ENCODE measurements around the gene CHD9NB. TPM values are rescaled to one million over a fixed set of nuclear protein-coding genes. Genes with fewer than 3 reads are reported as not detected.

The CHD9NB gene
- total RNA-seq, 1 donor from 2014 or later: 0.77 TPM

- intact Hi-C loops (cut with micrococcal nuclease): no loop called here
- TF ChIP-seq, protein P1, sequence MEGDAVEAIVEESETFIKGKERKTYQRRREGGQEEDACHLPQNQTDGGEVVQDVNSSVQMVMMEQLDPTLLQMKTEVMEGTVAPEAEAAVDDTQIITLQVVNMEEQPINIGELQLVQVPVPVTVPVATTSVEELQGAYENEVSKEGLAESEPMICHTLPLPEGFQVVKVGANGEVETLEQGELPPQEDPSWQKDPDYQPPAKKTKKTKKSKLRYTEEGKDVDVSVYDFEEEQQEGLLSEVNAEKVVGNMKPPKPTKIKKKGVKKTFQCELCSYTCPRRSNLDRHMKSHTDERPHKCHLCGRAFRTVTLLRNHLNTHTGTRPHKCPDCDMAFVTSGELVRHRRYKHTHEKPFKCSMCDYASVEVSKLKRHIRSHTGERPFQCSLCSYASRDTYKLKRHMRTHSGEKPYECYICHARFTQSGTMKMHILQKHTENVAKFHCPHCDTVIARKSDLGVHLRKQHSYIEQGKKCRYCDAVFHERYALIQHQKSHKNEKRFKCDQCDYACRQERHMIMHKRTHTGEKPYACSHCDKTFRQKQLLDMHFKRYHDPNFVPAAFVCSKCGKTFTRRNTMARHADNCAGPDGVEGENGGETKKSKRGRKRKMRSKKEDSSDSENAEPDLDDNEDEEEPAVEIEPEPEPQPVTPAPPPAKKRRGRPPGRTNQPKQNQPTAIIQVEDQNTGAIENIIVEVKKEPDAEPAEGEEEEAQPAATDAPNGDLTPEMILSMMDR (IDR thresholded peaks at IDR 0.05; ENCODE audit: borderline replicate concordance): peak; percentile 65
- no peaks in the 10 kb centered on the region for H3K4me1 ChIP-seq
- H3K27ac ChIP-seq (replicated peaks): no peak overlapping the region
- H3K36me3 ChIP-seq: no peaks in the 10 kb centered on the region
- no peaks in the 10 kb centered on the region for H3K27me3 ChIP-seq (ENCODE audit: low read depth)
- H3K9me3 ChIP-seq (replicated peaks): no peaks in the 10 kb centered on the region
- no peak for DNase-seq
- no peak overlapping the region for H3K4me3 ChIP-seq
Observed at GRCh38 chr16:53022374-53022773, 30.3 kb downstream of the CHD9NB start.

DNA sequence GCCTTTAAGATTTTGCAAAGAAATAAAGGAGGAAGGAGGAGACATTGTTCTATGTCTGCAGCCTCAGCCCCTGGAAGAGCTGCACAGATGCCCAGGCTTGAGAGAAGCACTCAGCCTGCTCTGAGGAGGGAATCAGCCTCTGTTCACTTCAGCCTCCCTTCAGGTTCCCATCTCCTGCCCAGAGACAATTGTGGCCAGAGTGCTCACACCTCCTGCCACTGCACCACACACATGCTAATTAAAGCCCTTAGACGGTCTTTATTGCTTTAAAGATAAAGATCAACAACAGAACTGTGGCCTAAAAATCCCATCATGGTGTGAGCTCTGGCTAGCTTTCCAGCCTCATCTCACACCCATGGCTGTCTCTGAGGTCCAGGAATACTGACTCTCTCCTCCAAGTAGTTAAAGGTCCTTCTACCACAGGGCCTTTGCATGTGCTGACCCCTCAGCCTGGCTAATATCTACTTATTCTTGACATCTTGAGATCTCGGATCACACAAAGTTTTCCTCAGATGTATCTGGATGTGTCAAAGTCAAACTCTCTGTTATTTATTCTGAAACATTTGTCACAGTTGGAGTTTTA lies 33.8 kb downstream of the CHD9NB start:
- intact Hi-C loops (cut with micrococcal nuclease): no loop called here
- Histone ChIP-seq H3K4me1 (no peaks in the 10 kb centered on the region), H3K36me3 (no peaks in the 10 kb centered on the region), H3K9me3 (replicated peaks) (no peaks in the 10 kb centered on the region), H3K27ac (replicated peaks) (no peak overlapping the region), H3K4me3 (no peak overlapping the region), H3K27me3 (ENCODE audit: low read depth) (peaks cover 10% of the 10 kb centered on the region)
- DNase-seq: no peak
- TF ChIP-seq, protein P1 (IDR thresholded peaks at IDR 0.05; ENCODE audit: borderline replicate concordance): no peak

- Histone ChIP-seq H3K4me1 (no peaks in the 10 kb centered on the region), H3K27me3 (ENCODE audit: low read depth) (peaks cover 32% of the 10 kb centered on the region), H3K4me3 (no peak overlapping the region), H3K36me3 (no peaks in the 10 kb centered on the region), H3K27ac (replicated peaks) (no peak overlapping the region), H3K9me3 (replicated peaks) (no peaks in the 10 kb centered on the region)
- TF ChIP-seq, protein P1 (IDR thresholded peaks at IDR 0.05; ENCODE audit: borderline replicate concordance): no peak
- intact Hi-C loops (cut with micrococcal nuclease): no loop called here
- DNase-seq: no peak
Observed at GRCh38 chr16:53014287-53014686, 38.4 kb downstream of the CHD9NB start.

GRCh38 chr16:53007095-53007494 lies 45.6 kb downstream of the CHD9NB start:
- H3K27me3 ChIP-seq (ENCODE audit: low read depth): peaks cover 21% of the 10 kb centered on the region
- H3K36me3 ChIP-seq: no peaks in the 10 kb centered on the region
- peaks cover 5% of the 10 kb centered on the region for H3K9me3 ChIP-seq (replicated peaks)
- TF ChIP-seq, protein P1 (IDR thresholded peaks at IDR 0.05; ENCODE audit: borderline replicate concordance): no peak
- intact Hi-C loops (cut with micrococcal nuclease): no loop called here
- DNase-seq: no peak
- no peak overlapping the region for H3K4me3 ChIP-seq
- no peaks in the 10 kb centered on the region for H3K4me1 ChIP-seq
- H3K27ac ChIP-seq (replicated peaks): no peak overlapping the region

DNA sequence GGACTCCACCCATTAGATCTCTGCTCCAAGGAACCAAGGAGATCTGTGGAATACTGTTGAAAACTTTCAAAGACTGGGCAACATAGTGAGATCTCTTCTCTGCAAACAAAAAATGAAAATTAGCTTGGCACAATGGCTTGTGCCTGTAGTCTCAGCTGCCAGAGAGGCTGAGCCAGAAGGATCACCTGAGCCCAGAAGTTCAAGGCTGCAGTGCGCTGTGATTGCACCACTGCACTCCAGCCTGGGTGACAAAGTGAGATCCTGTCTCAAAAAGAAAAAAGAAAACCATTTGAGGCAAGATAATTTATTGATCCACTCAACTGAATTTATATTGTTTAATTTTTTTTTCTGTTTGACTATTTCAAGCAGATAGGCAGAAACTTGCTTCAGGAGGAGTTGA lies 54.8 kb downstream of the CHD9NB start:
- Histone ChIP-seq H3K4me3 (no peak overlapping the region), H3K27me3 (ENCODE audit: low read depth) (no peaks in the 10 kb centered on the region), H3K4me1 (no peaks in the 10 kb centered on the region), H3K9me3 (replicated peaks) (no peaks in the 10 kb centered on the region), H3K36me3 (no peaks in the 10 kb centered on the region), H3K27ac (replicated peaks) (no peak overlapping the region)
- DNase-seq: no peak
- intact Hi-C loops (cut with micrococcal nuclease): no loop called here
- TF ChIP-seq, protein P1 (IDR thresholded peaks at IDR 0.05; ENCODE audit: borderline replicate concordance): no peak

Measured in left ventricle myocardium inferior (tissue), 1 donor.